Measurements from ENCODE around the gene CFAP70.
"Not testable (repeated sequence)": the region's sequence is repeated elsewhere in the genome, so short reads cannot be mapped to it uniquely, and the experiment has no call there.

CFAP70 gene

GRCh38 chr10:73333202-73333601 lies 25.5 kb downstream of the CFAP70 start:
- Histone ChIP-seq H3K4me2 (ENCODE audit: low read length) (no peak overlapping the region), H3K9me3 (ENCODE audit: insufficient read depth, low read length) (no peaks in the 10 kb centered on the region), H3K27me3 (ENCODE audit: low read depth, low read length) (peaks cover 13% of the 10 kb centered on the region), H3K79me2 (ENCODE audit: low read length) (no peaks in the 10 kb centered on the region), H3K4me1 (ENCODE audit: low read length) (no peaks in the 10 kb centered on the region), H3K36me3 (replicated peaks; ENCODE audit: low read depth, low read length) (no peaks in the 10 kb centered on the region), H3K9ac (ENCODE audit: low read length) (no peak overlapping the region), H4K20me1 (ENCODE audit: insufficient read depth, low read length) (no peaks in the 10 kb centered on the region), H2AFZ (ENCODE audit: low read depth, low read length) (no peak overlapping the region), H3K4me3 (ENCODE audit: low read length) (no peak overlapping the region), H3K27ac (ENCODE audit: low read length) (no peak overlapping the region)
- no peak for TF ChIP-seq EZH2phosphoT487 (IDR thresholded peaks at IDR 0.05; ENCODE audit: low read depth)
- no peak for TF ChIP-seq CTCF (IDR thresholded peaks at IDR 0.05; ENCODE audit: low read depth, low read length)

GRCh38 chr10:73332379-73332778 lies 26.3 kb downstream of the CFAP70 start:
- Histone ChIP-seq H3K4me3 (ENCODE audit: low read length) (no peak overlapping the region), H3K27ac (ENCODE audit: low read length) (no peak overlapping the region), H4K20me1 (ENCODE audit: insufficient read depth, low read length) (no peaks in the 10 kb centered on the region), H3K4me1 (ENCODE audit: low read length) (no peaks in the 10 kb centered on the region), H3K9ac (ENCODE audit: low read length) (no peak overlapping the region), H3K36me3 (replicated peaks; ENCODE audit: low read depth, low read length) (no peaks in the 10 kb centered on the region), H3K4me2 (ENCODE audit: low read length) (no peak overlapping the region), H3K9me3 (ENCODE audit: insufficient read depth, low read length) (no peaks in the 10 kb centered on the region), H2AFZ (ENCODE audit: low read depth, low read length) (no peak overlapping the region), H3K79me2 (ENCODE audit: low read length) (no peaks in the 10 kb centered on the region), H3K27me3 (ENCODE audit: low read depth, low read length) (peaks cover 13% of the 10 kb centered on the region)
- no peak for TF ChIP-seq CTCF (IDR thresholded peaks at IDR 0.05; ENCODE audit: low read depth, low read length)
- TF ChIP-seq EZH2phosphoT487 (IDR thresholded peaks at IDR 0.05; ENCODE audit: low read depth): no peak

GRCh38 chr10:73328523-73328922 lies 30.1 kb downstream of the CFAP70 start:
- not testable (repeated sequence) for H3K4me3 ChIP-seq (ENCODE audit: low read length); H3K9ac ChIP-seq (ENCODE audit: low read length); H3K4me1 ChIP-seq (ENCODE audit: low read length); H3K36me3 ChIP-seq (replicated peaks; ENCODE audit: low read depth, low read length); H4K20me1 ChIP-seq (ENCODE audit: insufficient read depth, low read length); H3K79me2 ChIP-seq (ENCODE audit: low read length); H2AFZ ChIP-seq (ENCODE audit: low read depth, low read length); H3K9me3 ChIP-seq (ENCODE audit: insufficient read depth, low read length); H3K27ac ChIP-seq (ENCODE audit: low read length); H3K4me2 ChIP-seq (ENCODE audit: low read length)
- peaks cover 13% of the 10 kb centered on the region for H3K27me3 ChIP-seq (ENCODE audit: low read depth, low read length)

GRCh38 chr10:73325290-73325689 lies 33.4 kb downstream of the CFAP70 start:
- H3K9me3 ChIP-seq (ENCODE audit: insufficient read depth, low read length); H3K79me2 ChIP-seq (ENCODE audit: low read length); H3K36me3 ChIP-seq (replicated peaks; ENCODE audit: low read depth, low read length); H4K20me1 ChIP-seq (ENCODE audit: insufficient read depth, low read length); H3K4me3 ChIP-seq (ENCODE audit: low read length); H3K9ac ChIP-seq (ENCODE audit: low read length); H3K27ac ChIP-seq (ENCODE audit: low read length); H2AFZ ChIP-seq (ENCODE audit: low read depth, low read length); H3K27me3 ChIP-seq (ENCODE audit: low read depth, low read length); H3K4me1 ChIP-seq (ENCODE audit: low read length); H3K4me2 ChIP-seq (ENCODE audit: low read length): not testable (repeated sequence)

GRCh38 chr10:73323582-73323981 lies 35.1 kb downstream of the CFAP70 start:
- not testable (repeated sequence) for H4K20me1 ChIP-seq (ENCODE audit: insufficient read depth, low read length); H2AFZ ChIP-seq (ENCODE audit: low read depth, low read length); H3K36me3 ChIP-seq (replicated peaks; ENCODE audit: low read depth, low read length); H3K27ac ChIP-seq (ENCODE audit: low read length); H3K4me2 ChIP-seq (ENCODE audit: low read length); H3K27me3 ChIP-seq (ENCODE audit: low read depth, low read length); H3K9me3 ChIP-seq (ENCODE audit: insufficient read depth, low read length); H3K4me1 ChIP-seq (ENCODE audit: low read length); H3K9ac ChIP-seq (ENCODE audit: low read length); H3K4me3 ChIP-seq (ENCODE audit: low read length); H3K79me2 ChIP-seq (ENCODE audit: low read length)

GRCh38 chr10:73310475-73310874 lies 48.2 kb downstream of the CFAP70 start:
- no peaks in the 10 kb centered on the region for H3K79me2 ChIP-seq (ENCODE audit: low read length)
- H4K20me1 ChIP-seq (ENCODE audit: insufficient read depth, low read length): no peaks in the 10 kb centered on the region
- no peak overlapping the region for H2AFZ ChIP-seq (ENCODE audit: low read depth, low read length)
- H3K4me1 ChIP-seq (ENCODE audit: low read length): no peaks in the 10 kb centered on the region
- peaks cover 7% of the 10 kb centered on the region; the same call in 1 of the 2 replicates for H3K9me3 ChIP-seq (ENCODE audit: insufficient read depth, low read length)
- no peaks in the 10 kb centered on the region for H3K27me3 ChIP-seq (ENCODE audit: low read depth, low read length)
- H3K4me2 ChIP-seq (ENCODE audit: low read length): no peak overlapping the region
- H3K9ac ChIP-seq (ENCODE audit: low read length): no peak overlapping the region
- no peak for TF ChIP-seq CTCF (IDR thresholded peaks at IDR 0.05; ENCODE audit: low read depth, low read length)
- TF ChIP-seq EZH2phosphoT487 (IDR thresholded peaks at IDR 0.05; ENCODE audit: low read depth): no peak
- no peak overlapping the region for H3K27ac ChIP-seq (ENCODE audit: low read length)
- no peaks in the 10 kb centered on the region for H3K36me3 ChIP-seq (replicated peaks; ENCODE audit: low read depth, low read length)
- H3K4me3 ChIP-seq (ENCODE audit: low read length): no peak overlapping the region
